Fibroblast of lung (primary cell): ENCODE data around the gene D2HGDH.

Experiments used
- CTCF ChIP-seq, 2 donors: IDR thresholded peaks in 1 of 2; conservative IDR thresholded peaks in 1 of 2; 1 replicate in 1 of 2; 2 replicates in 1 of 2; pipeline ENCODE4 v1.5.1; 2011 to 2012; ENCODE audit warnings: low read length in 2 of 2, control low read depth in 1 of 2, inconsistent platforms in 1 of 2, low read depth in 1 of 2, mild to moderate bottlenecking in 1 of 2
- EZH2 ChIP-seq: IDR thresholded peaks from 2 replicates; pipeline ENCODE4 v1.5.1; 2012; ENCODE audit warnings: low read length, control low read depth, mild to moderate bottlenecking; ENCODE audit errors: missing control alignments

GRCh38 chr2:241728000-241728399, 6.4 kb upstream of the D2HGDH start:
- TF ChIP-seq CTCF (conservative IDR thresholded peaks at IDR 0.05 in 1 of 2, IDR thresholded peaks at IDR 0.05 in 1 of 2; ENCODE audit: low read depth in 1 of 2, low read length in 2 of 2), result no peak
- TF ChIP-seq EZH2, result no peak
